AG09319 (cell line): ENCODE measurements around the gene NOS1AP.

ENCODE experiments used
- DNase-seq: peaks from one replicate; pipeline ENCODE4 v3.0.0-alpha.2; 2010; ENCODE audit warnings: low read depth; ENCODE audit errors: extremely low read depth
- TF ChIP-seq, protein P1 (sequence below): IDR thresholded peaks from 2 replicates; pipeline ENCODE4 v1.5.1; 2011; ENCODE audit warnings: low read depth, mild to moderate bottlenecking, inconsistent platforms, low read length, moderate library complexity

NOS1AP gene

DNA sequence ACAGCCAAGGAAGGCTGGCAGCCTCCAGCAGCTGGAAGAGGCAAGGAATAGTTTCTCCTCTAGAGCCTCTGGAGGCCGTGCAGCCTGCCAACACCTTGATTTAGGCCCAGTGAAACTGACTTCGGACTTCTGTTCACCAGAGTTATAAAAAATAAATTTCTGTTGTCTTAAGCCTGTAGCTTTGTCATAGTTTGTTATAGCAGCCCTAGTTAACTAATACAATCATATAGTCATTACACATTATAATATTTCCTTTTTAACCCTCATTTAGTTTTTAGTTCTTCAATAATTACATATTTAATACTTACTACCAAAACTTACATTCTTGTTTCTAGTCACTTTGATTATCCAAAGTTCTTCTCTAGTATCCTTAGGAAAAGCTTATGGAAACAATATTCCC, 20.3 kb downstream of the NOS1AP start:
- DNase-seq: no peak
- TF ChIP-seq, protein P1, sequence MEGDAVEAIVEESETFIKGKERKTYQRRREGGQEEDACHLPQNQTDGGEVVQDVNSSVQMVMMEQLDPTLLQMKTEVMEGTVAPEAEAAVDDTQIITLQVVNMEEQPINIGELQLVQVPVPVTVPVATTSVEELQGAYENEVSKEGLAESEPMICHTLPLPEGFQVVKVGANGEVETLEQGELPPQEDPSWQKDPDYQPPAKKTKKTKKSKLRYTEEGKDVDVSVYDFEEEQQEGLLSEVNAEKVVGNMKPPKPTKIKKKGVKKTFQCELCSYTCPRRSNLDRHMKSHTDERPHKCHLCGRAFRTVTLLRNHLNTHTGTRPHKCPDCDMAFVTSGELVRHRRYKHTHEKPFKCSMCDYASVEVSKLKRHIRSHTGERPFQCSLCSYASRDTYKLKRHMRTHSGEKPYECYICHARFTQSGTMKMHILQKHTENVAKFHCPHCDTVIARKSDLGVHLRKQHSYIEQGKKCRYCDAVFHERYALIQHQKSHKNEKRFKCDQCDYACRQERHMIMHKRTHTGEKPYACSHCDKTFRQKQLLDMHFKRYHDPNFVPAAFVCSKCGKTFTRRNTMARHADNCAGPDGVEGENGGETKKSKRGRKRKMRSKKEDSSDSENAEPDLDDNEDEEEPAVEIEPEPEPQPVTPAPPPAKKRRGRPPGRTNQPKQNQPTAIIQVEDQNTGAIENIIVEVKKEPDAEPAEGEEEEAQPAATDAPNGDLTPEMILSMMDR: no peak

DNA sequence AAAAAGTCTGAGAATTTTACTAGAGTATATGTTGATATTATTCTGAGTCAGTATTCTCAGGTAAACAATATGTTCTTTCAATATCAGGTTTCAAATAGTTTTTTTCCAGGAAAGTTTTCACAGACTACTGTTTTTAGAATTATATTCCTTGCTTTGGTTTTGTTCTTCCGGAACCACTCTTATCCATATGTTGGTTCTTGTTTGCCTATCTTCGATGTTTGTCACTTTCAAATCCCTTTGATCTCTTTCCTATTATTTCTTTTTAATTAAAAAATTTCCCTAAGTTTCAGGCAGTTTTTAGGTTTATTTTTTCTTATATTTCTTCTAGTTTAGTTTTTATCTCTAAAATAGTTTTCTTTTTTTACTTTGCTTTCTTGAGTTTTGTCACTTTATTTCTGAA, 20.9 kb downstream of the NOS1AP start:
- TF ChIP-seq, protein P1: no peak
- no peak for DNase-seq

DNA sequence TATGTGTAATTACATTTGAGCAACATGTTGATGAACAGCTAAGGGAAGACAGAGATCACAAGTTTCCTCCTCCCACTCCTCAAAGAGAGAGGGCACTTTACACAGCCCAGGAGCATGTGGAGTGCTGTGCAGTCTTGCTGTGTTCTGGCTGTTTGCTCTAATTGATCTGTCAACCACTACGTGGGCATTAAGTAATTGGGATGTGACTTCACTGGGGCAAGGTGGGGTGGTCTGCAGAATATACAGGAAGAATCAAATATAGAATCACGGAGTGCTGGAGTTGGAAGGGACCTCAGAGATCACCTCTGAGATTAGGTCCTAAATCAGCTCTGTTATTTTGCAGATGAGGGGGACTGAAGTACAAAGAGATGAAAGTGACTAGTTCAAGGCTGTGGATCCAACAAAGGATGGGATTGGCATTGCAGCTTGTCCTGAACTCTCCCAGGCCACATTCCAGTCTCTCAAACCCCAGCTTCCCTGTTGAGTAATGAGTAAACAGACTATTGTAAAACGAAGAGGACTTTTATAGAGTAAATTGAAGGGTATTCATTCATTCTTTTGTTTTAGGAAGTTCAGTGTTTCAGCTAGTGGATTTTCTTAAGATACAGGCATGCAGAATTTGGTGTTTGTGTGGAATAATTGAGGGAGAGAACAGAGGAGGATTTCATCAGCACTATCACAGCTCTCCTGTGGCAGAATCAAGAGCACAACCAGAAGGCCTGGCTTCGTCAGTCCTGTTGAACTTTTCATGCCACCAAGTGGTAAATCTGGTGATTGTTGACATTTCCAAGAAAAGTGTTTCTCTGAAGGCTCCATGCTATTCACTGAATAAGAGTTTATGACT, 22.4 kb downstream of the NOS1AP start:
- TF ChIP-seq, protein P1: no peak
- DNase-seq: no peak

DNA sequence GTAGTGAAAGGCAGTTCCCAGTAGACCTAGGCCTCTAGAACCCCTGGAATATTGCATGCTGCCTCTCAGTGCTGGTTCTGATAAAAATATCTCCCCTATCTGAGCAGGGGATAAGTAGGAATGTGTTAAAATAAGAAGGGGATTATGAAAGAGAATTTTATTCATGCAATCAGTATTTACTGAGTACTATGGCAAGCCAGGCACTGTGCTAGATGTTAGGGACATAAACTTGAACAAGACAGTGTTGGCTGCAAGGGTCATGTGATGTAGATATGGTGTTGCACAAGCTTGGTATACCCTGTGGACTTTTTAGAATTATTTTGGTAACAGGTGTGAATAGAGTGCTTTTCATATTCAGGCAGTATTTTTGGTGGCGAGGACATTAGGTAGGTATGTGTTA, 23.6 kb downstream of the NOS1AP start:
- no peak for DNase-seq
- TF ChIP-seq, protein P1: no peak

DNA sequence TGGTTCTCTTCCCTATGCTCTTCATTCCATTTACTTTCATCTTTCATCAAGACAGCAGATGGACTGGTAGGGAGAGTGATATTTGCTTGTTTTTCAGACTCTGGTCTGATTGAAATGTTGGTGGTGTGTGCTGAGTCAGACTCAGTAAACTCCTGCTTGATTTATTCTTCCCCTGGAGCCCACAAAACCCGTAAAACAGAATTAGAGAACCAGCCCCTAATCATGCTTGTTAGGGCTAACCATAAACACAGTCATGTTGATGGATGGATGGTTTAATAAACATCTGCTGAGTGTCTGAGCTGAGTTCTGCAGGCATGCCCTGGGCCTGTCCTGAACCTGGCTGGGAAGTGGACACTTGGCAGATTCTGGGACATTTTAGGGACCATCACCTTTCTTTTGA, 24.8 kb downstream of the NOS1AP start:
- DNase-seq: no peak
- TF ChIP-seq, protein P1: no peak

DNA sequence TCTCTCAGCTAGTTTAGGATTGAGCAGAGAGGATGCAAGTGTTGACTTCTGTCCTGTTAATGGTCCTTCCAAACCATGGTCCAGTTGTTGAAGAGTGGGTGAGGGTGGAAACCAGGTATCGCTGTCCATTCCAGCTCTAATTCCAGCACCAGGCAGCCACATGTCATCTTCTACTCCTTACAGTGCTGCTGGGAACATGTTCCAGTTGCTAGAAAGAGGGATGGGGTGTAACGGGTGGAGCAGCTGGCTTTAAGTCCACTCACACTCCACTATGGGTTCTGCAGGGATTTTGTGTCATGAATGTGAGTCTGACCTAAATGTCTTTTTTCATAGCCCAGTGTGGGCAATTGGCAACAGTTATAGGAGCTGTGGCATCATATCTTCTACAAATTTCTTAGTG, 25.2 kb downstream of the NOS1AP start:
- TF ChIP-seq, protein P1: no peak

DNA sequence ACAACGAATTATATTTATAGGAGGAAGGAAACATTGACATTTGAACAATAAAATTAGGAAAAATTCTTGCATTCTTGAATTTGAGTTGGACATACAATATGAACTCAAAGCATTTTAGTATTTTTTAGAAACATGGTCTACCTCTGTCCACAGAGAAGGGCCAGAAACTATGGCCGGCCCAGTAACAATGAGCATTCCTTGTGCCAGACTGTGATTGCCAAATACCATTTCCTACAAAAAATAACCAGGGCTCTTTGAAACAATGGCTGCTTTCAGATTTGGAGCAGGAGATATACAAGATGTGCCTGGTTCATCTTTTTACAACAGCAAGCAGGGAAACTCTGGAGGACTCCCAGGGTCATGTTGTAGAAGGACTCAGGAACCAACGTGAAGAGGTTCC, 38.4 kb downstream of the NOS1AP start:
- DNase-seq: no peak
- TF ChIP-seq, protein P1: no peak

More for the DNA sequence above, 25.2 kb downstream of the NOS1AP start:
- no peak for DNase-seq
